Hepatocyte (in vitro differentiated cells): ENCODE results near the gene TPRN. TPM values are rescaled to one million over a fixed set of nuclear protein-coding genes. Genes with fewer than 3 reads are reported as not detected.

Experiments used
- DNase-seq: peaks from one replicate; pipeline ENCODE4 v3.0.0-alpha.2; 2016; ENCODE audit warnings: low spot score
- H2AFZ ChIP-seq: fragments of 200-600 bp; sonication (generic); 2 replicates; pipeline ENCODE4 v1.6.0; 2016; ENCODE audit warnings: antibody characterized with exemption, mild to moderate bottlenecking
- H3K27ac ChIP-seq: fragments of 200-600 bp; sonication (generic); 2 replicates; pipeline ENCODE4 v1.5.1; 2016; ENCODE audit warnings: mild to moderate bottlenecking
- H3K27me3 ChIP-seq: fragments of 200-600 bp; sonication (generic); 2 replicates; pipeline ENCODE4 v1.6.1; 2016
- H3K36me3 ChIP-seq: fragments of 200-600 bp; sonication (generic); replicated peaks from 2 replicates; pipeline ENCODE4 v1.5.1; 2016; ENCODE audit warnings: low read depth; ENCODE audit not compliant: insufficient read depth
- H3K4me1 ChIP-seq: fragments of 200-600 bp; sonication (generic); 2 replicates; pipeline ENCODE4 v1.5.1; 2016; ENCODE audit warnings: mild to moderate bottlenecking, moderate library complexity; ENCODE audit not compliant: insufficient read depth
- H3K4me2 ChIP-seq: fragments of 200-600 bp; sonication (generic); 2 replicates; pipeline ENCODE4 v1.6.0; 2016
- H3K4me3 ChIP-seq: fragments of 200-600 bp; sonication (generic); 2 replicates; pipeline ENCODE4 v1.5.1; 2016; ENCODE audit warnings: mild to moderate bottlenecking
- H3K79me2 ChIP-seq: fragments of 200-600 bp; sonication (generic); 2 replicates; pipeline ENCODE4 v1.6.0; 2017; ENCODE audit warnings: mild to moderate bottlenecking
- H3K9me2 ChIP-seq: fragments of 200-600 bp; sonication (generic); replicated peaks from 2 replicates; pipeline ENCODE4 v1.6.0; 2017; ENCODE audit warnings: mild to moderate bottlenecking; ENCODE audit not compliant: insufficient read depth
- H3K9me3 ChIP-seq: fragments of 200-600 bp; sonication (generic); 2 replicates; pipeline ENCODE4 v1.5.1; 2016; ENCODE audit warnings: low read depth, mild to moderate bottlenecking
- H4K20me1 ChIP-seq: fragments of 200-600 bp; sonication (generic); 2 replicates; pipeline ENCODE4 v1.6.0; 2016; ENCODE audit warnings: mild to moderate bottlenecking; ENCODE audit not compliant: insufficient read depth, poor library complexity, severe bottlenecking
- EZH2 ChIP-seq: fragments of 200-600 bp; sonication (generic); IDR thresholded peaks from 2 replicates; pipeline ENCODE4 v1.6.1; 2016; ENCODE audit warnings: antibody characterized with exemption, mild to moderate bottlenecking, borderline replicate concordance
- EZH2phosphoT487 ChIP-seq: fragments of 200-600 bp; sonication (generic); IDR thresholded peaks from one replicate; pipeline ENCODE4 v1.6.1; 2018; ENCODE audit warnings: antibody characterized with exemption, mild to moderate bottlenecking, low read depth, moderate library complexity; ENCODE audit not compliant: unreplicated experiment, severe bottlenecking
- WGBS: methylation state at CpG from one replicate; pipeline ENCODE4 v1.1.6; 2016; ENCODE audit warnings: low lambda C conversion rate; ENCODE audit errors: missing lambda C conversion rate; 5-methylcytosine and 5-hydroxymethylcytosine counted together
- polyA plus RNA-seq: library from polyadenylated mRNA; unstranded; fragments of >200 nt; fragmentation: Nextera tagmentation; extraction: Ambion mirVana; gene quantifications from 2 replicates; pipeline ENCODE4 v1.2.1, GENCODE V29; 2016
- total RNA-seq: library from RNA; depleted of rRNA; stranded (reverse); fragments of >200 nt; gene quantifications from 2 replicates; pipeline ENCODE4 v1.2.3, GENCODE V29; 2014
- TF ChIP-seq, protein P1 (sequence below): fragments of 200-600 bp; sonication (generic); IDR thresholded peaks from 2 replicates; pipeline ENCODE4 v1.5.1; 2016; ENCODE audit warnings: antibody characterized with exemption, mild to moderate bottlenecking; ENCODE audit not compliant: poor library complexity

Gene TPRN
- total and polyA plus RNA-seq, 2 experiments from 2014 or later = 34.4 to 104 TPM

DNA sequence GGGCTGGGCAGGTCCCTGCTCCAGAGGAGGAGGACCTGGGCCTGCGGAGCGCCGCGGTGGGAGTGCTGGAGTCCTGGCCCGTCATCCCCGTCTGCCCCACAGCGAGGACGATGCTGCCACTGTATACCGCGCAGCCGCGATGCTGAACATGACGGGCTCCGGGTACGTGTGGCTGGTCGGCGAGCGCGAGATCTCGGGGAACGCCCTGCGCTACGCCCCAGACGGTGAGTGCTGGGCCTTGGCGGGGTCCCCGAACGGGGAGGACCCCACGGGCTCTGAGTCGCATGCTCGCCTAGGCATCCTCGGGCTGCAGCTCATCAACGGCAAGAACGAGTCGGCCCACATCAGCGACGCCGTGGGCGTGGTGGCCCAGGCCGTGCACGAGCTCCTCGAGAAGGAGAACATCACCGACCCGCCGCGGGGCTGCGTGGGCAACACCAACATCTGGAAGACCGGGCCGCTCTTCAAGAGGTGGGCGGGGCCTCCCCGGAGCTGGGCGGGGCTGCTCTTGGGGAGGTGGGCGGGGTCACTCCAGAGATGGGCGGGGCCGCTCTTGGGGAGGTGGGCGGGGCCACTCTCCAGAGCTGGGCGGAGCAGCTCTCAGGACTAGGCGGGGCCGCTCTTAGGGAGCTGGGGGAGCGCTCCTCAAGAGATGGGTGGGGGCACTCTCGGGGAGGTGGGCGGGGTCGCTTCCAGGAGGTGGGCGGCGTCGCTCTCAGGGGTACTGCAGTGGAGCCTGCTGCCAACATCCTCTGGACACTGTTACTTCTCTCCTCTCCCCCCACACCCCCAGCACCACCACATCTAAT is 43.8 kb downstream of the TPRN start:
- Histone ChIP-seq H3K36me3 (no peaks in the 10 kb centered on the region), H3K4me2 (peak overlapping the region; percentile 53), H4K20me1 (no peaks in the 10 kb centered on the region), H3K9me2 (no peaks in the 10 kb centered on the region), H2AFZ (no peak overlapping the region), H3K27me3 (peaks cover 64% of the 10 kb centered on the region), H3K4me1 (no peaks in the 10 kb centered on the region), H3K27ac (no peak overlapping the region), H3K79me2 (no peaks in the 10 kb centered on the region), H3K9me3 (no peaks in the 10 kb centered on the region), H3K4me3 (no peak overlapping the region)
- peak; percentile 37 for DNase-seq
- 25% methylated on average over 57 of the region's 65 CpGs for WGBS
- TF ChIP-seq, protein P1, sequence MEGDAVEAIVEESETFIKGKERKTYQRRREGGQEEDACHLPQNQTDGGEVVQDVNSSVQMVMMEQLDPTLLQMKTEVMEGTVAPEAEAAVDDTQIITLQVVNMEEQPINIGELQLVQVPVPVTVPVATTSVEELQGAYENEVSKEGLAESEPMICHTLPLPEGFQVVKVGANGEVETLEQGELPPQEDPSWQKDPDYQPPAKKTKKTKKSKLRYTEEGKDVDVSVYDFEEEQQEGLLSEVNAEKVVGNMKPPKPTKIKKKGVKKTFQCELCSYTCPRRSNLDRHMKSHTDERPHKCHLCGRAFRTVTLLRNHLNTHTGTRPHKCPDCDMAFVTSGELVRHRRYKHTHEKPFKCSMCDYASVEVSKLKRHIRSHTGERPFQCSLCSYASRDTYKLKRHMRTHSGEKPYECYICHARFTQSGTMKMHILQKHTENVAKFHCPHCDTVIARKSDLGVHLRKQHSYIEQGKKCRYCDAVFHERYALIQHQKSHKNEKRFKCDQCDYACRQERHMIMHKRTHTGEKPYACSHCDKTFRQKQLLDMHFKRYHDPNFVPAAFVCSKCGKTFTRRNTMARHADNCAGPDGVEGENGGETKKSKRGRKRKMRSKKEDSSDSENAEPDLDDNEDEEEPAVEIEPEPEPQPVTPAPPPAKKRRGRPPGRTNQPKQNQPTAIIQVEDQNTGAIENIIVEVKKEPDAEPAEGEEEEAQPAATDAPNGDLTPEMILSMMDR = no peak
- TF ChIP-seq EZH2 (no peak), EZH2phosphoT487 (no peak)

DNA sequence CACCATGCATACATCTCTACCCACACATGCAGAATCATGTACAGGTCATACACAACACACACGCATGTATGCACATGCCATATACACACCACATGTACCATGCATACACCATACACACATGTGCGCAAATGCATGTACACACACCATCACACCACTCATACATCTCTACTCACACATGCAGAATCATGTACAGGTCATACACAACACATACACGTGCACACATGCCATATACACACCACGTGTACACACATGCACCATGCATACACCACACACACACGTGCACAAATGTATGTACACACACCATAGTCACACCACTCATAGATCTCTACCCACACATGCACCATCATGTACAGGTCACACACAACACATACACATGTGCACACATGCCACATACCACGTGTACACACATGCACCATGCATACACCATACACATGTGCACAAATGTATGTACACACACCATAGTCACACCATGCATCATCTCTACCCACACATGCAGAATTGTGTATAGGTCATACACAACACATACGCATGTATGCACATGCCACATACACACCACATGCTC is 47.6 kb downstream of the TPRN start:
- H3K9me3 ChIP-seq = no peaks in the 10 kb centered on the region
- no peak overlapping the region for H2AFZ ChIP-seq
- H3K27ac ChIP-seq = no peak overlapping the region
- no peaks in the 10 kb centered on the region for H3K9me2 ChIP-seq
- H3K4me3 ChIP-seq = no peak overlapping the region
- no peak for TF ChIP-seq EZH2phosphoT487
- TF ChIP-seq, protein P1 = no peak
- TF ChIP-seq EZH2 = no peak
- WGBS = 94% methylated on average over 7 of the region's 7 CpGs
- H3K4me1 ChIP-seq = no peaks in the 10 kb centered on the region
- peaks cover 26% of the 10 kb centered on the region for H3K27me3 ChIP-seq
- no peak for DNase-seq
- no peaks in the 10 kb centered on the region for H3K79me2 ChIP-seq
- H3K36me3 ChIP-seq = no peaks in the 10 kb centered on the region
- no peaks in the 10 kb centered on the region for H4K20me1 ChIP-seq
- no peak overlapping the region for H3K4me2 ChIP-seq

DNA sequence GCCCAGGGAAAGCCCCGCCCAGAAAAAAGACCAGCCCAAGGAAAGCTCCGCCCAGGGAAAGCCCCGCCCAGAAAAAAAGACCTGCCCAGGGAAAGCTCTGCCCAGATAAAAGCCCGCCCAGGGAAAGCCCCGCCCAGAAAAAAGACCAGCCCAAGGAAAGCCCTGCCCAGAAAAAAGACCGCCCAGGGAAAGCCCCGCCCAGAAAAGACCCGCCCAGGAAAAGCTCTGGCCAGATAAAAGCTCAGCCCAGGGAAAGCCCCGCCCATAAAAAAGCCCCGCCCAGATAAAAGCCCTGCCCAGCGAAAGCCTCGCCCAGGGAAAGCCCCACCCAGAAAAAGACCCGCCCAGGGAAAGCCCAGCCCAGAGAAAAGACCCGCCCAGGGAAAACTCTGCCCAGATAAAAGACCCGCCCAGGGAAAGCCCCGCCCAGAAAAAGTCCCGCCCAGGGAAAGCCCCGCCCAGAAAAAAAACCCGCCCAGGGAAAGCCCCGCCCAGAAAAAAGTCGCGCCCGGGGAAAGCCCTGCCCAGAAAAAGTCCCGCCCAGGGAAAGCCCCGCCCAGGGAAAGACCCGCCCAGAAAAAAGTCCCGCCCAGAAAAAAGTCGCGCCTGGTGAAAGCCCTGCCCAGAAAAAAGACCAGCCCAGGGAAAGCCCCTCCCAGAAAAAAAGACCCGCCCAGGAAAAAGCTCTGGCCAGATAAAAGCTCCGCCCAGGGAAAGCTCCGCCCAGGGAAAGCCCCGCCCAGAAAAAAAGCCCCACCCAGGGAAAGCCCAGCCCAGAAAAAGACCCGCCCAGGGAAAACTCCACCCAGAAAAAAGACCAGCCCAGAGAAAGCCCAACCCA is 49.7 kb downstream of the TPRN start:
- no peaks in the 10 kb centered on the region for H4K20me1 ChIP-seq
- H2AFZ ChIP-seq = no peak overlapping the region
- WGBS = 72% methylated on average over 15 of the region's 34 CpGs
- no peak overlapping the region for H3K27ac ChIP-seq
- H3K4me3 ChIP-seq = no peak overlapping the region
- no peak overlapping the region for H3K4me2 ChIP-seq
- peaks cover 9% of the 10 kb centered on the region for H3K27me3 ChIP-seq
- no peak for DNase-seq
- TF ChIP-seq, protein P1 = no peak
- TF ChIP-seq EZH2phosphoT487 (no peak), EZH2 (no peak)
- H3K4me1 ChIP-seq = no peaks in the 10 kb centered on the region
- no peaks in the 10 kb centered on the region for H3K79me2 ChIP-seq
- no peaks in the 10 kb centered on the region for H3K36me3 ChIP-seq
- no peaks in the 10 kb centered on the region for H3K9me2 ChIP-seq
- H3K9me3 ChIP-seq = no peaks in the 10 kb centered on the region
